Epithelial cell of esophagus (primary cell): ENCODE data around the gene SLC39A11.

Source experiments
- DNase-seq: peaks from one replicate; pipeline ENCODE4 v3.0.0; 2010; ENCODE audit warnings: low read depth
- H3K4me3 ChIP-seq: 2 replicates; pipeline ENCODE4 v1.5.1; 2011; ENCODE audit warnings: mild to moderate bottlenecking, low read length, control low read depth
- TF ChIP-seq, protein P1 (sequence below): IDR thresholded peaks from 2 replicates; pipeline ENCODE4 v1.5.1; 2011; ENCODE audit warnings: low read depth, mild to moderate bottlenecking, low read length, control low read depth, inconsistent platforms; ENCODE audit not compliant: insufficient read depth; ENCODE audit errors: missing control alignments

The SLC39A11 gene

GRCh38 chr17:73091770-73092522 is 542 bp downstream of the SLC39A11 start:
- TF ChIP-seq, protein P1, sequence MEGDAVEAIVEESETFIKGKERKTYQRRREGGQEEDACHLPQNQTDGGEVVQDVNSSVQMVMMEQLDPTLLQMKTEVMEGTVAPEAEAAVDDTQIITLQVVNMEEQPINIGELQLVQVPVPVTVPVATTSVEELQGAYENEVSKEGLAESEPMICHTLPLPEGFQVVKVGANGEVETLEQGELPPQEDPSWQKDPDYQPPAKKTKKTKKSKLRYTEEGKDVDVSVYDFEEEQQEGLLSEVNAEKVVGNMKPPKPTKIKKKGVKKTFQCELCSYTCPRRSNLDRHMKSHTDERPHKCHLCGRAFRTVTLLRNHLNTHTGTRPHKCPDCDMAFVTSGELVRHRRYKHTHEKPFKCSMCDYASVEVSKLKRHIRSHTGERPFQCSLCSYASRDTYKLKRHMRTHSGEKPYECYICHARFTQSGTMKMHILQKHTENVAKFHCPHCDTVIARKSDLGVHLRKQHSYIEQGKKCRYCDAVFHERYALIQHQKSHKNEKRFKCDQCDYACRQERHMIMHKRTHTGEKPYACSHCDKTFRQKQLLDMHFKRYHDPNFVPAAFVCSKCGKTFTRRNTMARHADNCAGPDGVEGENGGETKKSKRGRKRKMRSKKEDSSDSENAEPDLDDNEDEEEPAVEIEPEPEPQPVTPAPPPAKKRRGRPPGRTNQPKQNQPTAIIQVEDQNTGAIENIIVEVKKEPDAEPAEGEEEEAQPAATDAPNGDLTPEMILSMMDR, result no peak
- peak overlapping the region; percentile 72 for H3K4me3 ChIP-seq
- DNase-seq, result peak; percentile 91

GRCh38 chr17:73091410-73091769 is 1.1 kb downstream of the SLC39A11 start:
- TF ChIP-seq, protein P1, result no peak
- H3K4me3 ChIP-seq, result no peak overlapping the region
- no peak for DNase-seq

- no peak overlapping the region for H3K4me3 ChIP-seq
- DNase-seq, result no peak
- TF ChIP-seq, protein P1, result no peak
These were observed 1.9 kb downstream of the SLC39A11 start for GRCh38 chr17:73090396-73091202.

- TF ChIP-seq, protein P1, result no peak
- no peak overlapping the region for H3K4me3 ChIP-seq
- DNase-seq, result no peak
These were observed 2.9 kb downstream of the SLC39A11 start for GRCh38 chr17:73089322-73090317.

DNA sequence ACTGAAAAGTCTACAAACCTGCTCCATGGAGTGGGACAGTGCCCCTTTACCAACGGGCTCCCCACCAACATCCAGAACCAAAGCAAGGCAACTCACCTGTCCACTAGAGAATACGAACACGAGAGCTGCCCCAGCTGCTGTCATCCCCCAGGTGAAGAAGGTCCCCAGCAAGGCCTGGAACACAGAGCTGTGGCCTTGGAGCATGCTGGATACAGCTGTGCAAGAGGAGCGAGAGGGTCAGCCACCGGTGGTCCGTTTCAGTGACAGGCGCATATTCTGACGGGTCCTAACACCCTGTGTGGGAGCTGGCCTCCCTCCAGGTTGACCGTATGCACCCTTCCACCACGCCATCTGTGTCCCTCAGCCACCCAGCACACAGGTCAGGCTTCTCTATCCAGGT is 3.9 kb downstream of the SLC39A11 start:
- no peak for DNase-seq
- H3K4me3 ChIP-seq, result no peak overlapping the region
- TF ChIP-seq, protein P1, result no peak

GRCh38 chr17:73083432-73083831 is 9.1 kb downstream of the SLC39A11 start:
- TF ChIP-seq, protein P1, result no peak
- DNase-seq, result no peak

More at GRCh38 chr17:73083432-73083831, 9.1 kb downstream of the SLC39A11 start:
- no peak overlapping the region for H3K4me3 ChIP-seq
